Embryonic facial prominence (tissue), 1 donor: ENCODE data around the gene PLPP1.
A peak's percentile ranks its signal among the peaks of the same experiment; 100 is the strongest.

Source experiments
- DNase-seq: peaks from one replicate; pipeline ENCODE4 v3.0.0-alpha.2; 2016; ENCODE audit errors: extremely low spot score

The PLPP1 gene

GRCh38 chr5:55534436-55535198 lies at the start of gene PLPP1:
PLPP1 (minus strand) TSS chr5:55534964; CDS start chr5:55534629, 335 bp downstream.
- peak; percentile 65 for DNase-seq

DNA sequence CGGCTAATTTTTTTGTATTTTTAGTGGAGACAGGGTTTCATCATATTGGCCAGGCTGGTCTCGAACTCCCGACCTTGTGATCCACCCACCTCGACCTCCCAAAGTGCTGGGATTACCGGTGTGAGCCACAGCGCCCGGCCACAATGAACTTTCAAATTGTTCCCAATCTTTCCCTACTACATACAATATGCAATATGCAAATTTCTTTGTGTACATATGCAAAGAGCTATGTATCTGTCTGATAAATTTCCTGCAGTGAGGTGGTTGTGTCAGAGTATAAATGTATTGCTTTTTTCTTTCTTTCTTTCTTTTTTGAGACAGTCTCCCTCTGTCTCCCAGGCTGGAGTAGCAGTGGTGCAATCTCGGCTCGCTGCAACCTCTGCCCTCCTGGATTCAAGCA lies 48.8 kb upstream of the PLPP1 start:
- no peak for DNase-seq

- no peak for DNase-seq
These were observed 47.5 kb upstream of the PLPP1 start for GRCh38 chr5:55582256-55582655.

DNA sequence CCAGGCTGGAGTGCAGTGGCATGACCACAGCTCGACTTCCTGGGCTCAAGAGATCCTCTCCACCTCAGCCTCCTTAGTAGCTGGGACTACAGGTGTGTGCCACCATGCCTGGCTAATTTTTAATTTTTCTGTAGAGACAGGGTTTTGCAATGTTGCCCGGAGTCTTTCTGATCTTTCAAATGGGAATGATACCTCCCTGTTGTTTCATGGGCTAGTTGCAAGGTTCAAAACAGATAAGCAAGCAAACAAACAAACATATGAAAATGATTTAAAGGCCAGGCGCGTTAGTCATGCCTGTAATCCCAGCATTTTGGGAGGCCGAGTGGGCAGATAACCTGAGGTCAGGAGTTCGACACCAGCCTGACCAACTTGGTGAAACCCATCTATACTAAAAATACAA lies 45.3 kb upstream of the PLPP1 start:
- DNase-seq: no peak

DNA sequence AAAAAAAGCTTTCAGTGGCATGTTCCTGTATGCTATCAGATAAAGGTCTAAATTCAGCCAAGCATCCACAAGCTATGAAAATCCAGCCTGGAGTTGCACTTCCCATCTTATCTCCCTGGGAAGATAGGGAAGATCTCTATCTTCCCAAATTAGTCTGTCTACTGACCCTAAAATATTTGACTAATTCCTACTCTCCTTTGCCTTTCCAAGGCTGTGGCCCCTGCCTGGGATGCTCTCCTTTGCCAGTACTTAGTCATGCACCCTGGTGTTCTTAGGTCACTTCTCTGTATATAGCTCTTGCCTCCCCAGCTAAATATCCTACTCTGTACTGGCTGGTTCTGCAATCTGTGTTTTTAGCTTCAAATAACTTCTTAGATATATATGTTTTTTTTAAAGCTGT lies 44.0 kb upstream of the PLPP1 start:
- DNase-seq: no peak

GRCh38 chr5:55577353-55578060 lies 42.7 kb upstream of the PLPP1 start:
- DNase-seq: no peak

DNA sequence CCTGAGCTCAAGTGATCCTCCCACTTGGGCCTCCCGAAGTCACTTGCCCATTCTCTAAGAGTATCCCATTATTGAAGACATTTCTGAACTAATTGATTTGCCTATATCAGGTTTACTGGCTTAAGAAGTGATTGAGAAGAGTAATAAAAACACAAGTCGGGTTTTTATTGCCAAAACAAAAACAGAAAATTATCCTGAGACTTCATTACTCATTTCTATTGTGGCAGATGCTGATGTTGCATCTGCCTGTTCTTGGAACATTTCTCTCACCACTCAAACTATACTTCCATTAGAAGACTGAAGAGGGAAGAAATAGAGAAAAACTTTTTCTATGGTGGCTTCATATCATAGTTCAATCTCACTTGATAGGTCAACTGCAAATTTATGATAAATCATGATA lies 41.9 kb upstream of the PLPP1 start:
- DNase-seq: no peak

DNA sequence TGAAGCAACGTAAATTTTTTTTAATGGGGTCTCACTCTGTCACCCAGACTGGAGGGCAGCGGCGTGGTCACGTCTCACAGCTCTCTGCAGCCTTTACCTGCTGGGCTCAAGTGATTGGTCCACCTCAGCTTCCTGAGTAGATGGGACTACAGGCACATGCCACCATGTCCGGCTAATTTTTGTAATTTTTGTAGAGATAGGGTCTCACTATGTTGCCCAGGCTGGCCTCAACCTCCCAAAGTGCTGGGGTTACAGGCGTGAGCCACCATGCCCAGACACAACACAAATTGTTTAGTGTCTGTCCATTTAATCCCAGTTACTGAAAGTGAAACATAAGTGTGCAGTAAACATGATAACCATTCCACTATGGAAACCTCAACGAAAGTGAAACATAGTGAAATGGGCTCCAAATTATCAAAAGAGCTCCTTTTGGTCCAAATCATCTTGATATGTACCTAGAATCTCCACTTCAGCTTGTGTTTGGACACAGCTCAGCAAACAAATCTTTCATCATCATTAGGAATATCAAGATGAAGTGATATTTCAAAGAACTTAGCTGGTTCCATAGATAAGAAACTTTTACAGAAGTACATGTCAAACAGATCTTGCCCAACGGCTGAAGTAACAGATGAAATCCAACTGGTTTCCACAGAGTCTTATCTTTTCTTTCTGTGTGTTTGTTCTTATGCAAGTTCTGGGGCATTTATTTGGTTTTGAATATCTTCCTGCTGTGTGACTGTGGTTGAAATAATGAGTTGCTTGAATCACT lies 41.2 kb upstream of the PLPP1 start:
- DNase-seq: no peak

GRCh38 chr5:55572600-55572999 lies 37.8 kb upstream of the PLPP1 start:
- no peak for DNase-seq

GRCh38 chr5:55572020-55572419 lies 37.3 kb upstream of the PLPP1 start:
- no peak for DNase-seq

DNA sequence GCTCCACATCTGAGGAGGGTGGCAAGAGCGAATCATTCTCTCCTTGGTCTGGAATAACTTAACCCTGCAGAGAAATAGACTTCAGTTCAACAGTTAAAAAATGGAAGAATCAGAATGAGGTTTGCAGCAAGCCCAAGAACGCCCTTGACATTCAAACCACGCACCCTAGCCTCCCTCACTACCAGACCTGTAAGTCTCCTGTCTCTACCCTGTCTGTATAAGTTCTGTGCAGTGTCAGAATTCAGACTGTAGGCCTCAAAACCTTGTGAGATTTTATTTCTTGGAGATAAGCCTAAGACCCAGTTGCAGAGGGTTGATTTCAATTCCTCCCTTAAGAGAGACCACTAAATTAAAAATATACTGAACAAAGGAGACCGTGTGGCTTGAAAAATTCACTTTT lies 35.8 kb upstream of the PLPP1 start:
- DNase-seq: no peak

DNA sequence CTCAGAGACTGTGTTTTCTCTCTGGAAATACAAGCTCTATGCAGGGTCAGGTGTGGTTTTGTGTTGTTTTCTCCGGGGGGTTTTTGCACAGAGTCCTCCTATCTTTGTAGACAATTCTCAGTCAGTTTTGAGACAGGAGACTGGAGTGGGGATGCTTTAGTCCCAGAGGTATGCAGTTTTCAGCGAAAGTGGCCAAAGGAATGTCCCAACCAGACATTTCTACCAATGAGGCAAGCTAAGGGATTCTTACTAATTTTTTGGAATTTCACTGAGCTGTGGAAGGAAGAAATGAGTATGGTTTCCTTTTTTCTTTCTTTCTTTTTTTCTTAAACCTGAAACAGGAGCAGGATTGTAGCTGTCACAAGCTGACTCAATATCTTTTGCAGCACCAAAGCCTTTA lies 35.3 kb upstream of the PLPP1 start:
- DNase-seq: no peak

DNA sequence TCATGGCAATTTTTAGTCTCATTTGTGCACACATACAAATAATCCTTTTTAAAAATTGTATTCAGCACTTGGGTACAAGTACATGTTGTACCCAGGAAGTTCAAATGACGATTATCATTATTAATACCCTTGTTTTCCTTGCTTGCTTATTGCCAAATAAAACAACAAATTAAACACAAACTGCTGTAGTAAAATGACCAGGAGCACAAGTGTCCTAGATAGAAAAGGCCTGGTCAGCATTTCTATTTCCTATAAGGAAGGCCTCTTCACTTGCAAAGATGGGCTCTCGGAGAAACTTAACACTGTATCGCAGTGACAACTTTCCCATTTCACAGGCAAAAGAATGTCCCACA lies 34.7 kb upstream of the PLPP1 start:
- no peak for DNase-seq

GRCh38 chr5:55568654-55569512 lies 34.1 kb upstream of the PLPP1 start:
- no peak for DNase-seq

DNA sequence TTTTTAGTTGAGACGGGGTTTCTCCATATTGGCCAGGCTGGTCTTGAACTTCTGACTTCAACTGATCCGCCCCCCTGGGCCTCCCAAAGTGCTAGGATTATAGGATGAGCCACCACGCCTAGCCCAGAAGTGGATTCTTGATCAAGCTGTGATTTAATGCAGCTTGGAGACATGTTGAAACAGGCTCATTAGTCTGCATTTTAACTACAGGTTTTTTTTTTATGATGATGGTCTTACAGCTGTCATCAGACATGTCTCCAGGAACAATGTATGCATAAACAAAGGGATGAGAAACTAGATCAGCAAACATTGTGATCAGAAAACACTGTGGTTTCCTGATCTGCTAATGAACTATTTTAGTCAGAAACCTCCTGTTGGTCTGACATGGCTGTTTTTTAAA lies 30.0 kb upstream of the PLPP1 start:
- DNase-seq: no peak

GRCh38 chr5:55558484-55558883 lies 23.7 kb upstream of the PLPP1 start:
- no peak for DNase-seq

GRCh38 chr5:55557123-55557522 lies 22.4 kb upstream of the PLPP1 start:
- DNase-seq: no peak

GRCh38 chr5:55554585-55555202 lies 19.9 kb upstream of the PLPP1 start:
- no peak for DNase-seq

DNA sequence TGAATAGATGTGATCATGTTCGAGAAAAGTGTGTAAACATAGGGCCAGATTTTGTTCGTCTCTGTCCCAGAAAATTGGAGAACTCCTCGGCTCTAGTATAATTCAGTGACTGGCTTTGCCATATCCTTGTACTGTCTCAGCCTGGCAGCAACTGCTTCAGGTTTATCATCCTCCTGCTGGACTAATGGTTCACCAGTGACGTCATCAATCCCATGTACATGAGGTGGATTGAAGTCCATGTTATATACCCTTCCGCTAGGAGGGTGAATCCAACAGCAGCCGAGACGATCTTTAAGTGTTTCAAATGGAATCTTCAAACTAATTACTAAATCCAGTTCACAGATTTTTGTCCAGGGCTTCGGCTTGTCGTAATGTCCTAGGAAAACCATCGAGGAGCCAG lies 17.1 kb upstream of the PLPP1 start:
- no peak for DNase-seq

GRCh38 chr5:55551358-55551757 lies 16.6 kb upstream of the PLPP1 start:
- no peak for DNase-seq

- DNase-seq: no peak
These were observed 13.0 kb upstream of the PLPP1 start for GRCh38 chr5:55547781-55548180.
